ENCODE results near the gene B3GNT9.

Gene B3GNT9

GRCh38 chr16:67116388-67117311, 34.1 kb downstream of the B3GNT9 start:
- no peak for DNase-seq (ENCODE audit: low spot score in 2 of 2)
- H3K27me3 ChIP-seq (ENCODE audit: low read depth) = no peaks in the 10 kb centered on the region
- peaks cover 15% of the 10 kb centered on the region for H3K36me3 ChIP-seq (replicated peaks)
- H3K4me1 ChIP-seq = no peaks in the 10 kb centered on the region
- in situ Hi-C loops (cut with MboI; ENCODE audit: low sequenced_read_pairs) = no loop called here
- no peak overlapping the region for H3K4me3 ChIP-seq
- no peaks in the 10 kb centered on the region for H3K9me3 ChIP-seq

- no peak for DNase-seq (ENCODE audit: low spot score in 2 of 2)
- H3K4me1 ChIP-seq = peaks cover 8% of the 10 kb centered on the region; the same call in 1 of the 2 replicates
- H3K36me3 ChIP-seq (replicated peaks) = peaks cover 10% of the 10 kb centered on the region
- in situ Hi-C loops (cut with MboI; ENCODE audit: low sequenced_read_pairs) = no loop called here
- H3K27me3 ChIP-seq (ENCODE audit: low read depth) = no peaks in the 10 kb centered on the region
- H3K9me3 ChIP-seq = no peaks in the 10 kb centered on the region
- H3K4me3 ChIP-seq = no peak overlapping the region
These were observed 35.2 kb downstream of the B3GNT9 start for GRCh38 chr16:67115639-67116038.

- H3K4me1 ChIP-seq = peaks cover 8% of the 10 kb centered on the region; the same call in 1 of the 2 replicates
- in situ Hi-C loops (cut with MboI; ENCODE audit: low sequenced_read_pairs) = no loop called here
These were observed 36.0 kb downstream of the B3GNT9 start for GRCh38 chr16:67114793-67115192.

GRCh38 chr16:67112591-67113399, 38.0 kb downstream of the B3GNT9 start:
- Histone ChIP-seq H3K9me3 (no peaks in the 10 kb centered on the region), H3K4me1 (peaks cover 14% of the 10 kb centered on the region), H3K36me3 (replicated peaks) (peaks cover 4% of the 10 kb centered on the region; the same call in 1 of the 2 replicates), H3K4me3 (no peak overlapping the region), H3K27me3 (ENCODE audit: low read depth) (no peaks in the 10 kb centered on the region)
- in situ Hi-C loops (cut with MboI; ENCODE audit: low sequenced_read_pairs) = no loop called here
- no peak for DNase-seq (ENCODE audit: low spot score in 2 of 2)

More at GRCh38 chr16:67114793-67115192, 36.0 kb downstream of the B3GNT9 start:
- DNase-seq (ENCODE audit: low spot score in 2 of 2) = no peak
- no peaks in the 10 kb centered on the region for H3K9me3 ChIP-seq
- no peak overlapping the region for H3K4me3 ChIP-seq
- no peaks in the 10 kb centered on the region for H3K27me3 ChIP-seq (ENCODE audit: low read depth)
- peaks cover 6% of the 10 kb centered on the region for H3K36me3 ChIP-seq (replicated peaks)

- in situ Hi-C loops (cut with MboI; ENCODE audit: low sequenced_read_pairs) = no loop called here
- Histone ChIP-seq H3K27me3 (ENCODE audit: low read depth) (no peaks in the 10 kb centered on the region), H3K4me1 (peaks cover 14% of the 10 kb centered on the region), H3K9me3 (no peaks in the 10 kb centered on the region), H3K4me3 (no peak overlapping the region), H3K36me3 (replicated peaks) (peaks cover 4% of the 10 kb centered on the region; the same call in 1 of the 2 replicates)
- DNase-seq (ENCODE audit: low spot score in 2 of 2) = no peak
These were observed 38.8 kb downstream of the B3GNT9 start for GRCh38 chr16:67111951-67112444.

GRCh38 chr16:67109407-67110135, 41.2 kb downstream of the B3GNT9 start, which contains the start of gene PHAF1:
Gene PHAF1, plus strand, starts transcription at chr16:67109941. Its CDS starts 235 bp downstream, at chr16:67110176.
- Histone ChIP-seq H3K9me3 (no peaks in the 10 kb centered on the region), H3K36me3 (replicated peaks) (peaks cover 4% of the 10 kb centered on the region; the same call in 1 of the 2 replicates), H3K4me1 (peaks cover 14% of the 10 kb centered on the region), H3K4me3 (peak within 1 kb of the TSS; percentile 96), H3K27me3 (ENCODE audit: low read depth) (no peaks in the 10 kb centered on the region)
- DNase-seq (ENCODE audit: low spot score in 2 of 2) = peak; percentile 86 to 96
- in situ Hi-C loops (cut with MboI; ENCODE audit: low sequenced_read_pairs) = no loop called here

- Histone ChIP-seq H3K4me3 (peak overlapping the region; percentile 96), H3K27me3 (ENCODE audit: low read depth) (no peaks in the 10 kb centered on the region)
These were observed 41.8 kb downstream of the B3GNT9 start for GRCh38 chr16:67108931-67109406.

GRCh38 chr16:67108489-67108888, 42.3 kb downstream of the B3GNT9 start:
- no peaks in the 10 kb centered on the region for H3K27me3 ChIP-seq (ENCODE audit: low read depth)
- in situ Hi-C loops (cut with MboI; ENCODE audit: low sequenced_read_pairs) = no loop called here
- no peaks in the 10 kb centered on the region for H3K9me3 ChIP-seq
- peaks cover 4% of the 10 kb centered on the region; the same call in 1 of the 2 replicates for H3K36me3 ChIP-seq (replicated peaks)
- peaks cover 14% of the 10 kb centered on the region for H3K4me1 ChIP-seq
- H3K4me3 ChIP-seq = no peak overlapping the region
- DNase-seq (ENCODE audit: low spot score in 2 of 2) = no peak

More at GRCh38 chr16:67108931-67109406, 41.8 kb downstream of the B3GNT9 start:
- peaks cover 14% of the 10 kb centered on the region for H3K4me1 ChIP-seq
- DNase-seq (ENCODE audit: low spot score in 2 of 2) = no peak
- no peaks in the 10 kb centered on the region for H3K9me3 ChIP-seq
- peaks cover 4% of the 10 kb centered on the region; the same call in 1 of the 2 replicates for H3K36me3 ChIP-seq (replicated peaks)
- in situ Hi-C loops (cut with MboI; ENCODE audit: low sequenced_read_pairs) = no loop called here

GRCh38 chr16:67105881-67106280, 44.9 kb downstream of the B3GNT9 start:
- peaks cover 7% of the 10 kb centered on the region for H3K4me1 ChIP-seq
- DNase-seq (ENCODE audit: low spot score in 2 of 2) = no peak
- in situ Hi-C loops (cut with MboI; ENCODE audit: low sequenced_read_pairs) = no loop called here

GRCh38 chr16:67105246-67105645, 45.6 kb downstream of the B3GNT9 start:
- H3K36me3 ChIP-seq (replicated peaks) = peaks cover 4% of the 10 kb centered on the region; the same call in 1 of the 2 replicates
- H3K27me3 ChIP-seq (ENCODE audit: low read depth) = no peaks in the 10 kb centered on the region
- peaks cover 6% of the 10 kb centered on the region for H3K4me1 ChIP-seq
- no peak for DNase-seq (ENCODE audit: low spot score in 2 of 2)
- no peaks in the 10 kb centered on the region for H3K9me3 ChIP-seq
- in situ Hi-C loops (cut with MboI; ENCODE audit: low sequenced_read_pairs) = no loop called here
- no peak overlapping the region for H3K4me3 ChIP-seq

More at GRCh38 chr16:67105881-67106280, 44.9 kb downstream of the B3GNT9 start:
- no peaks in the 10 kb centered on the region for H3K9me3 ChIP-seq
- peaks cover 4% of the 10 kb centered on the region; the same call in 1 of the 2 replicates for H3K36me3 ChIP-seq (replicated peaks)
- no peak overlapping the region for H3K4me3 ChIP-seq
- no peaks in the 10 kb centered on the region for H3K27me3 ChIP-seq (ENCODE audit: low read depth)

- H3K9me3 ChIP-seq = no peaks in the 10 kb centered on the region
- no peak overlapping the region for H3K4me3 ChIP-seq
- no peaks in the 10 kb centered on the region for H3K27me3 ChIP-seq (ENCODE audit: low read depth)
- H3K4me1 ChIP-seq = peaks cover 6% of the 10 kb centered on the region
- DNase-seq (ENCODE audit: low spot score in 2 of 2) = no peak
- in situ Hi-C loops (cut with MboI; ENCODE audit: low sequenced_read_pairs) = no loop called here
- H3K36me3 ChIP-seq (replicated peaks) = peaks cover under 1% of the 10 kb centered on the region; the same call in 1 of the 2 replicates
These were observed 46.0 kb downstream of the B3GNT9 start for GRCh38 chr16:67104845-67105244.

GRCh38 chr16:67104061-67104460, 46.7 kb downstream of the B3GNT9 start:
- Histone ChIP-seq H3K36me3 (replicated peaks) (peaks cover 4% of the 10 kb centered on the region; the same call in 1 of the 2 replicates), H3K9me3 (no peaks in the 10 kb centered on the region), H3K4me3 (no peak overlapping the region), H3K4me1 (peaks cover 1% of the 10 kb centered on the region), H3K27me3 (ENCODE audit: low read depth) (no peaks in the 10 kb centered on the region)
- peak; percentile 16 to 54 for DNase-seq (ENCODE audit: low spot score in 2 of 2)
- in situ Hi-C loops (cut with MboI; ENCODE audit: low sequenced_read_pairs) = no loop called here
